Iris pigment epithelial cell (primary cell): ENCODE data around the gene LIG4.
"Not testable (repeated sequence)": the region's sequence is repeated elsewhere in the genome, so short reads cannot be mapped to it uniquely, and the experiment has no call there.

Experiments
- DNase-seq: peaks from one replicate; pipeline ENCODE4 v3.0.0-alpha.2; 2011; ENCODE audit warnings: low read depth

The LIG4 gene

GRCh38 chr13:108215436-108215835 is at the start of gene LIG4:
LIG4 (minus strand) TSS chr13:108215536; CDS start chr13:108211268, 4,268 bp downstream.
- DNase-seq: peak; percentile 95

DNA sequence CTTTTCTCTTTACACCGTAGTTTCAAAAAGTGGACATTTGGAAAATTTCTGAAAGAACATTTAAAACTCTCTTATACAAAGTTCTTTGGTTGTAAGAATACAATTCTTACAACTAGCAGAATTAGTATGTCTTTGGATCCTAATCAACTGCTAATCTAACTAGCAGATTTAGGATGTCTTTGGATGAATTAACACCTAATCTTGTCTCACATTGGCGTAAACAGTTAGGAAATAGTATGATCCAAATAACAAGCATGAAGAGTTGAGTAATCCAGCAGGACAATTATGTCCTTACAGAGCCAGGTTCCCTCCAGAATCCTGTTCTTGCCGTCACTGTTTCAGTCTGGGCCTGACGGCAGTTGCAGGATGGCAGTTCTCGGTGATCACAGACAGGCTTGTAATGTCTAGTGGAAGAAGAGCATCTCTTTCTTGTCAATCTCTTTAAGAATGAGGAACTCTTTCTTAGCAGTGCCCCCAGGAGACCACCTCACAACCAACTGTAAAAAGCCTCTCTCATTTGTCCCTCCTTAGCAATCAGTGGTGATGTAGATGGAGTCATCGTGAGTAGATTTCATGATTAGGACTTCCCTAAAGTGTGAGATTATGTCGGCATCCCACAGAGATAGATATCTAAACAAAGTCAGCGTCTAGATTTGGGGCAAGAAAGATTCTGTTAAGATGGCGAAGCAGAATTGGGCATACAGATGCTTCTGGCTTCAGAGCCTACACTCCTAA is 48.5 kb upstream of the LIG4 start:
- no peak for DNase-seq

GRCh38 chr13:108257248-108257647 is 41.9 kb upstream of the LIG4 start:
- DNase-seq: no peak

DNA sequence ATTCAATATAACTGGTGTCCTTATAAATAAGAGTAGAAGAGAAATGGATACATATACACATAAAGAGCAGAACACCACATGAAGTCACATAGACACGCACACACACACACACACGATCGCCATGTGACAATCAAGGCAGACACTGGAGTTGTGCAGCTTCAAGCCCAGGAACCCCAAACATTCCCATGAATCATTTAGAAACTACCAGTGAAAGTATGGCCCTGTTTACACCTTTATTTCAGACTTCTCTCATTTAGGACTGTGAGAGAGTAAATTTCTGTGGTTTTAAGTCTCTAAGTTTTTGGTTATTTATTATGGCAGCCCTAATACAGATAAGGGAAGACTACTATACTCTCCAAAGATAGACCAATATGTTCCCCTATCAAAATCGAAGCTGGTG is 33.8 kb upstream of the LIG4 start:
- DNase-seq: no peak

- DNase-seq: no peak
Observed at GRCh38 chr13:108230377-108230776, 15.0 kb upstream of the LIG4 start.

GRCh38 chr13:108227651-108228272 is 12.4 kb upstream of the LIG4 start:
- peak; percentile 39 for DNase-seq

DNA sequence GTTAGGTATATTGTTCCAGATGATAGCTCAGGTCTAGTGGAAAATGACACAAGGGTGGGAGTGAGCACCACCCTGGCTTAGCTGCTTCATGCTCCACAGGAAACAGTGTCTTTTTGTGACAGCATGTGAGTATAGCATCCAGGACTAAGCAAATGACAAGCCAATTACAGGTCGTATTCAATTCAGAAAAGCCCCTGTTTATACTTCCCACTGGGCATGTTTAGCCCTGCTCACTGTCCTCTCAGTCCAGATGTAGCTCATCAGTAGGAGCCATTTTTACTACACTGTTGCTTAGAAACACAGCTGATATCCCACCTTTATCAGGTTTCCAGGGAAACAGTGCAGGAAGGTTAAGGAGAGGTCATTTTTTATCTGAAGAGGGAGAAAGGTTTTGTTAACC is 10.8 kb upstream of the LIG4 start:
- DNase-seq: no peak

GRCh38 chr13:108225440-108225839 is 10.1 kb upstream of the LIG4 start:
- peak; percentile 12 for DNase-seq

GRCh38 chr13:108223687-108224503 is 8.6 kb upstream of the LIG4 start:
- peak; percentile 8 for DNase-seq

DNA sequence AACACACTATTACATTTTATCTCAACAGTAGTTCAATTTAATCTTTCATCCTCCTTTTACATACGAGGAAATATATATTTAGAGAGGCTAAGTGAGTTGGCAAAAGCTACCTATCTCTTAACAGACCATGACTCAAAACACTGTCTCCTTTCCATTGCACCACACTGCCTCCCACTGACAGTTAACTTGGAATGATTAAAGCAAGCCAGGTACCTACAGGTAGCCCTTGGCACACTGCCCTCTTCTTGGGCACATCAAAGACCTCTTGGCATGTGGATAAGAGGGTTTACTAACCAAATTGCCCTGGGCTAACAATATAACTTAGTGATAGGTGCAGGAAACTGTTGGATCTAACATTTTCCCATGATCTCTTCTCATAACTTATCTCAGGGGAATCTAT is 4.7 kb upstream of the LIG4 start:
- peak; percentile 16 for DNase-seq

DNA sequence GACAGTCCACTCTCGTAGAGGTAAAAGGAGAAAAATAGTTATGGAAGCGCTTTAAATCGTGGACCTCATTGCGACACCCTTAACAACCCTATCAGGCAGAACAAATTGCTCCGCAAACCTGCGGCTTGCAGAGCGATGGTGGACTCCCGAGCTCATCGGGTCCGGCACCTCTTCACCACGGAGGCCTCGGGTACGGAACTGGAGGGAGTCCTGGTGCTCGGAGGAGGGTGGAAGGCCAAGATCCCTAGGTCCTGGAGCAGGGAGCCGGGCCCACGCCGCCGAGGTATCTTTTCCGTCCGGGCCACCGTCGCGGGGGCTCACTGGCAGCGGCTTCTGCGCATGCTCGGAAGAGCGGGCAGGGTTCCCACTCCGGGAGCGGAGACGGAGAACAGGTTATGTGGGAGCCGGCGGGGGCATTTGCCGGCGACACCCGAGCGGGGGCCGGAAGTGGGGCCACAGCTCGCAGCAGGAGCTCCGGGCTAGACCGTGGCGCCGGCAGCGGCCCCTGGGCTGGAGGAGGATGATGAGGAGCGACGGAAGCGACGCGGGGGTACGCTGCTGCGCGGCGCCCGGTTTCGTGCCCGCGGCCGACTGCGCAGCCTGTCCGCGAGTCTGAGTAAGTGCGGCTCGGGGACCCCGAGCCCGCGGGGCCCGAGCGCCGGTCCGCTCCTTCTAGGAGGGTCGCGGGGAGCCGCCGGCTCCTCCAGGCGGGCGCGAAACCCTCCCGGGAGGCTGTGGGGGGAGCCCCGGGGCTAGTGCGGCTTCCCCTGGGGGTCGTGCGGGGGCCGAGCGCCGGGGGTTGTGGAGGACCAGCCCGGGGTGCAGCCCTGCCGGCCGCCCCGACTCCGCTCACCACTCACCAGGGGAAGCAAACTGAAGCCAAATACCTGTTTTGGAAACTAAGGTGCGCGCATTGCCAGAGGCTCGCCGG is 3.0 kb upstream of the LIG4 start, which contains the start of gene ABHD13:
Gene ABHD13, plus strand, starts transcription at position 349 of the 931 bp plus-strand sequence. CDS start 10,827 bp downstream, outside the sequence.
- DNase-seq: peak; percentile 85

GRCh38 chr13:108217307-108218043 is 2.1 kb upstream of the LIG4 start:
- not testable (repeated sequence) for DNase-seq

GRCh38 chr13:108214441-108215271 is 680 bp downstream of the LIG4 start:
- peak; percentile 17 for DNase-seq

- DNase-seq: peak; percentile 32
Observed at GRCh38 chr13:108213946-108214345, 1.4 kb downstream of the LIG4 start.

DNA sequence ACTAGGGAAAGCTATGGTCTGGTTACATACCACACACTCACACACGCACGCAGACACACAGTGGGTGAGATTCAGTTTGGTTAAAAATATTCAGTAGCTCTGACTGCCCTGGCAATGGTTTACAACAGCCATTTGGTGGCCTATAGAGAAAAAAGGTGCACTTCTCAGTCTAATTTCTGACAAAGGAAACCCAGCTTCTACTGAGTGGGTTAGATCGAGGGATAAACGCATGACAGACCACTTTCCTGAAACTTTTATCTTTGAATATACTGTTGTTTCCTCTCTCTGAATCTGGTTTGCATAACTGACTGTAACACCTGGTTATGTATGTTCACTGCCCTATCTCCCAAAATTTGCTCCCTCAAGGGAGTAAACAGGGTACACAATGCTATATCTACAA is 2.5 kb downstream of the LIG4 start:
- DNase-seq: no peak

DNA sequence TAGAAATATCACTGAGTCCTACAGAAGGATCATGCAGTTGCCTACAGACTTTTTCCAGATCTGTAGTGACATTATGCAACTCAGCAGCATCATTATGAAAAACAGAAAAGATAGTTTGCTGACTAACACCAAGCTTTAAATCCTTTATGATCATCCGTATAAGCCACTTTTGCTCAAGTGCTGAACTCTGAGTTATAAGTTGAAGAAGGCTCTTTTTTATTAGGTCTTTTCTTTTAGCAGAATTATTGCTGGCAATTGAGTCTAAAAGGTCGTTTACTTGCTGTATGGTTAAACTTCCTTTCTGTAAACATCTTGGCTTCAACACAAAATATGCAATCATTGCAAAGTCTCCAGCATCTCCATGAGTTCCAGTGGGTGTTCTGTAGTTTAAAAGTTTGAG is 4.8 kb downstream of the LIG4 start:
- DNase-seq: no peak

- peak; percentile 73 for DNase-seq
Observed at GRCh38 chr13:108200781-108201398, 14.4 kb downstream of the LIG4 start.

GRCh38 chr13:108195861-108196260 is 19.5 kb downstream of the LIG4 start:
- DNase-seq: no peak

GRCh38 chr13:108195146-108195545 is 20.2 kb downstream of the LIG4 start:
- peak; percentile 43 for DNase-seq
